Fibroblast of lung (primary cell): ENCODE data around the gene CBFA2T3. TPM values are rescaled to one million over a fixed set of nuclear protein-coding genes. Genes with fewer than 3 reads are reported as not detected.

Experiments
- DNase-seq, 2 donors: peaks; one replicate each; pipeline versions ENCODE4 v3.0.0 to v3.0.0-alpha.2; 2010; ENCODE audit warnings: low read depth in 2 of 2
- H2AFZ ChIP-seq: 2 replicates; pipeline ENCODE4 v1.5.1; 2012; ENCODE audit warnings: low read length, control low read depth, inconsistent platforms
- H3K27ac ChIP-seq: 2 replicates; pipeline ENCODE4 v1.5.1; 2011; ENCODE audit warnings: low read length, control low read depth; ENCODE audit not compliant: insufficient read depth
- H3K27me3 ChIP-seq: 2 replicates; pipeline ENCODE4 v1.5.1; 2011; ENCODE audit warnings: mild to moderate bottlenecking, low read length; ENCODE audit not compliant: control insufficient read depth, insufficient read depth
- H3K36me3 ChIP-seq: 2 replicates; pipeline ENCODE4 v1.5.1; 2011; ENCODE audit warnings: low read length; ENCODE audit not compliant: control insufficient read depth, insufficient read depth
- H3K4me1 ChIP-seq: 2 replicates; pipeline ENCODE4 v1.5.1; 2011; ENCODE audit warnings: low read length; ENCODE audit not compliant: control insufficient read depth, insufficient read depth; ENCODE audit errors: extremely low read depth
- H3K4me2 ChIP-seq: 2 replicates; pipeline ENCODE4 v1.5.1; 2011; ENCODE audit warnings: low read length, control low read depth; ENCODE audit not compliant: insufficient read depth; ENCODE audit errors: extremely low read depth
- H3K4me3 ChIP-seq, 4 experiments: fragments of 200-600 bp in 1 of 4; sonication (generic) in 1 of 4; replicated peaks in 1 of 4; 2 replicates each; pipeline ENCODE4 v1.5.1; 2011 to 2016; ENCODE audit warnings: low read length in 4 of 4, low read depth in 3 of 4, mild to moderate bottlenecking in 3 of 4, control low read depth in 2 of 4, inconsistent platforms in 1 of 4, mixed read lengths in 1 of 4; ENCODE audit not compliant: insufficient read depth in 1 of 4; ENCODE audit errors: control extremely low read depth in 1 of 4
- H3K79me2 ChIP-seq: 2 replicates; pipeline ENCODE4 v1.5.1; 2012; ENCODE audit warnings: mild to moderate bottlenecking, low read length, inconsistent platforms; ENCODE audit not compliant: control insufficient read depth, insufficient read depth
- H3K9ac ChIP-seq: 2 replicates; pipeline ENCODE4 v1.5.1; 2011; ENCODE audit warnings: mild to moderate bottlenecking, low read length, control low read depth; ENCODE audit not compliant: insufficient read depth
- H3K9me3 ChIP-seq: 2 replicates; pipeline ENCODE4 v1.5.1; 2012; ENCODE audit warnings: low read depth, low read length; ENCODE audit not compliant: control insufficient read depth, insufficient read depth
- H4K20me1 ChIP-seq: 2 replicates; pipeline ENCODE4 v1.5.1; 2011; ENCODE audit warnings: low read length; ENCODE audit not compliant: control insufficient read depth, insufficient read depth; ENCODE audit errors: extremely low read depth
- EZH2 ChIP-seq: IDR thresholded peaks from 2 replicates; pipeline ENCODE4 v1.5.1; 2012; ENCODE audit warnings: low read length, control low read depth, mild to moderate bottlenecking; ENCODE audit errors: missing control alignments
- polyA plus RNA-seq, 2 donors: library from polyadenylated mRNA; depleted of rRNA in 1 of 2; stranded (reverse) in 1 of 2; unstranded in 1 of 2; fragments of >200 nt; gene quantifications; 2 replicates each; pipeline ENCODE4 v1.2.1, GENCODE V29; 2011 to 2012; ENCODE audit warnings: missing spikeins in 1 of 2
- total RNA-seq: library from RNA; depleted of rRNA; stranded (reverse); fragments of >200 nt; gene quantifications from 2 replicates; pipeline ENCODE4 v1.2.1, GENCODE V29; 2014
- TF ChIP-seq, protein P1 (sequence below), 2 donors: IDR thresholded peaks in 1 of 2; conservative IDR thresholded peaks in 1 of 2; 1 replicate in 1 of 2; 2 replicates in 1 of 2; pipeline ENCODE4 v1.5.1; 2011 to 2012; ENCODE audit warnings: low read length in 2 of 2, control low read depth in 1 of 2, inconsistent platforms in 1 of 2, low read depth in 1 of 2, mild to moderate bottlenecking in 1 of 2

CBFA2T3 gene
- total and polyA plus RNA-seq, 2 donors (not counting 1 experiment from before 2014, with no cell fraction given) = under 0.01 to 0.05 TPM

DNA sequence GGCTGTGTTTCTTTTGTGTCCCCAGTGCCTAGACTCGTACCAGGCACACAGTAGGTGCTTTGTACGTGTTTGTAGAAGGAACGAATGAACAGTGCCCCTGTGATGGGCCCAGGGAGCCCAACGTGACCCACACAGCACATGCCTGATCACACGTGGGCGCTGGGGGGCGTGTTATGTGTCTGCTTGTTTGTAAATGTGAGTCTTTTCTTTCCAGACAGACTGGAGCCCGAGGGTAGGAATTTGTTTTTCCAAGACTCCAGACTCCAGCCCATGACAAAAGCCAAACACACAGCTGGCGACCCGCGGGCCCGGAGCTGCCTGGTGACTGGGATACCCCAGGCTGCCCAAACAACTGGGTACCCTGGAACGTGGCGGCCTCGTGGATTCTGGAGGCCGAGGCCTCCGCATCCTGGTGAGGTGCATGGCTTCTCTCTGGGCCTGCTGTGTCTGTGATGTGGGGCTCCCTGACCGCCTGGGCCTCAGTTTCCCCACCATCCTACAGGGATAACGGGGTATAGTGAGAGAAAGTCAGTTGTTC is 14.9 kb upstream of the CBFA2T3 start:
- Histone ChIP-seq H3K4me3 (no peak overlapping the region), H3K27me3 (peaks cover 7% of the 10 kb centered on the region), H3K27ac (no peak overlapping the region)

DNA sequence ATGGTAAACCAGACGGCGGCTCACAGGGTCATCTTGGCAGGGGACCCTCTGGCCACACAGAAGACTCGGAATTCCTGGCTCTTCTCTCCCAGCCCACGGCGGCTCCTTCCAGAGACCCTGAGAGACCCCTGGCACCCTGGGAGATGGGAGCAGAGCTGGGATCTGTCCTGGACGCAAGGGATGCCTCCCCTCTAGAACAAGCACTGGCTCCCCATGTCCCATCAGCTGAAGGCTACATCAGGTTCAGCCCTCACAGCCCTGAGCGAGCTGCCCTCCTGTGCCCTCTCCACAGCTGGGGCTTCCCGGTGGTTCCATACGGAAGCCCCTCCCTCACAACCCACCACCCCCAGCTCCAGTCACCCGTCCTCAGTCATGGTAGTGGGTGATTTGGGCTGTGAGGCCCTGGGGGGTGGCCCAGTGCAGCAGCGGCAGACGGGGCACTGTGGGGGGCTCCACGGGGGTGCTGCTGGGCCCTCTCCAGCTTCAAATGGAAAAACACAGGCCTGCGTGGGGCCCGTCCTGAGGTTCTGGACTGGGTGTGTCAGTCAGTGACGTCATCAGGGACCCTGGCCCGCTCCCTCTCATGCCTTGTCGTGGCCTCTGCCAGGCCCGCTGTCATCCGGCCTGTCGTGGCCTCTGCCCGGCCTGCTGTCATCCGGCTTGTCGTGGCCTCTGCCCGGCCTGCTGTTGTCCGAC is 13.0 kb upstream of the CBFA2T3 start:
- Histone ChIP-seq H3K27me3 (peaks cover 7% of the 10 kb centered on the region), H3K27ac (no peak overlapping the region), H3K4me3 (no peak overlapping the region), H2AFZ (no peak overlapping the region), H3K36me3 (no peaks in the 10 kb centered on the region), H4K20me1 (no peaks in the 10 kb centered on the region), H3K4me2 (no peak overlapping the region), H3K9me3 (no peaks in the 10 kb centered on the region), H3K4me1 (no peaks in the 10 kb centered on the region), H3K9ac (no peak overlapping the region), H3K79me2 (no peaks in the 10 kb centered on the region)
- TF ChIP-seq EZH2 = no peak
- TF ChIP-seq, protein P1, sequence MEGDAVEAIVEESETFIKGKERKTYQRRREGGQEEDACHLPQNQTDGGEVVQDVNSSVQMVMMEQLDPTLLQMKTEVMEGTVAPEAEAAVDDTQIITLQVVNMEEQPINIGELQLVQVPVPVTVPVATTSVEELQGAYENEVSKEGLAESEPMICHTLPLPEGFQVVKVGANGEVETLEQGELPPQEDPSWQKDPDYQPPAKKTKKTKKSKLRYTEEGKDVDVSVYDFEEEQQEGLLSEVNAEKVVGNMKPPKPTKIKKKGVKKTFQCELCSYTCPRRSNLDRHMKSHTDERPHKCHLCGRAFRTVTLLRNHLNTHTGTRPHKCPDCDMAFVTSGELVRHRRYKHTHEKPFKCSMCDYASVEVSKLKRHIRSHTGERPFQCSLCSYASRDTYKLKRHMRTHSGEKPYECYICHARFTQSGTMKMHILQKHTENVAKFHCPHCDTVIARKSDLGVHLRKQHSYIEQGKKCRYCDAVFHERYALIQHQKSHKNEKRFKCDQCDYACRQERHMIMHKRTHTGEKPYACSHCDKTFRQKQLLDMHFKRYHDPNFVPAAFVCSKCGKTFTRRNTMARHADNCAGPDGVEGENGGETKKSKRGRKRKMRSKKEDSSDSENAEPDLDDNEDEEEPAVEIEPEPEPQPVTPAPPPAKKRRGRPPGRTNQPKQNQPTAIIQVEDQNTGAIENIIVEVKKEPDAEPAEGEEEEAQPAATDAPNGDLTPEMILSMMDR (conservative IDR thresholded peaks at IDR 0.05 in 1 of 2, IDR thresholded peaks at IDR 0.05 in 1 of 2; ENCODE audit: low read depth in 1 of 2, low read length in 2 of 2) = no peak
- no peak for DNase-seq

More for the DNA sequence above, 14.9 kb upstream of the CBFA2T3 start:
- H3K4me2 ChIP-seq = no peak overlapping the region
- TF ChIP-seq EZH2 = no peak
- TF ChIP-seq, protein P1 (conservative IDR thresholded peaks at IDR 0.05 in 1 of 2, IDR thresholded peaks at IDR 0.05 in 1 of 2; ENCODE audit: low read depth in 1 of 2, low read length in 2 of 2) = no peak
- DNase-seq = no peak
- no peaks in the 10 kb centered on the region for H3K79me2 ChIP-seq
- H3K36me3 ChIP-seq = no peaks in the 10 kb centered on the region
- no peaks in the 10 kb centered on the region for H4K20me1 ChIP-seq
- H2AFZ ChIP-seq = no peak overlapping the region
- H3K4me1 ChIP-seq = no peaks in the 10 kb centered on the region
- H3K9me3 ChIP-seq = no peaks in the 10 kb centered on the region
- no peak overlapping the region for H3K9ac ChIP-seq

DNA sequence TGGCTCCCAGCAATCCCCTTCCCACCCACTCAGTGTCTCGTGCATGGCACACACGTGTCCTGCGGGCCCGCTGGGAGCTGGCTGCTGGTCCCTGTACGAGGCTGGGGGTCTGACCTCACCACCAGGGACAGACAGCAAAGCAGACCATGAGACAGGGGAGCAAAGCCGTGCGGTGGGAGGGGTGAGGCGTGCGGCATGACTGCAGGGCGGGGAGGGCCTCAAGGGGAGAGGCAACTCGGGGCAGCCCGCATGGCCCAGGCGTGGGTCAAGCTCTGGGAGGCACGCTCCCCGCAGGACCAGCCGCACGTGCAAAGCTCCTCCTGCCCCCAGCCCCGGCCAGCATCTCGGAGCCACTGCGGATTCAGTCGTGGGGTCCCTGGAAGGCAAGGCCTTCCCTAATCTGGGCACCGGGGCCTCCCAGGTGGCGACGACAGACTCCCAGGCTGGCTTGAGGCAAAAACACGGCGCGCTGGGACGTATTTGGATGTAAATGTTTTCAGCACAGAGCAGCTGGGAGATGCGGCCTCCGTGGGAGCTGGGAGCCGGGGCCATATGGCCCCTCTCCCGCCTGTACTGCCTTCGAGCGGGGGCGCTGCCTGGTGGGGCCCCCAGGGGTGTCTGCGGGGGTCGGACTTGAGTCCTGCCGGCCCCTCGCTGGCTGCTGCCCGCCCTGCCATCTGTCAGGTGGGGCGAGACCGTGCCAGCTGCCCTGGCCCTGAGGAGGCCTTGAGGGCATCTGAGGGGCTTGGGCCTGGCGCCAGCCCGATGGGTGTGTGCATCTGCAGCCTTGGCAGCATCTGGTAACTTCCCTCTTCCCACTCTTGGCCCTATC is 12.2 kb upstream of the CBFA2T3 start:
- H3K27me3 ChIP-seq = peaks cover 7% of the 10 kb centered on the region
- DNase-seq = no peak

More for the DNA sequence above, 12.2 kb upstream of the CBFA2T3 start:
- H2AFZ ChIP-seq = no peak overlapping the region
- no peak overlapping the region for H3K4me2 ChIP-seq
- H3K4me3 ChIP-seq = no peak overlapping the region
- no peaks in the 10 kb centered on the region for H3K36me3 ChIP-seq
- no peaks in the 10 kb centered on the region for H3K4me1 ChIP-seq
- H3K9me3 ChIP-seq = no peaks in the 10 kb centered on the region
- H3K9ac ChIP-seq = no peak overlapping the region
- TF ChIP-seq, protein P1 (conservative IDR thresholded peaks at IDR 0.05 in 1 of 2, IDR thresholded peaks at IDR 0.05 in 1 of 2; ENCODE audit: low read depth in 1 of 2, low read length in 2 of 2) = no peak
- no peak for TF ChIP-seq EZH2
- no peak overlapping the region for H3K27ac ChIP-seq
- no peaks in the 10 kb centered on the region for H4K20me1 ChIP-seq
- H3K79me2 ChIP-seq = no peaks in the 10 kb centered on the region
